SK-N-SH treated with all-trans-retinoic acid at 6 μM for 48 hours (cell line): ENCODE results near the gene GMCL1.

Source experiments
- ARNTL ChIP-seq: fragments of 450-650 bp; formaldehyde crosslinking; IDR thresholded peaks from 2 replicates; pipeline ENCODE4 v1.5.0; 2020; ENCODE audit warnings: low read depth, mild to moderate bottlenecking, moderate library complexity, borderline replicate concordance
- CREB5 ChIP-seq: fragments of 250-450 bp; sonication (Bioruptor Pico); IDR thresholded peaks from 2 replicates; pipeline ENCODE4 v1.5.1; 2020; ENCODE audit warnings: low read depth, mild to moderate bottlenecking, moderate library complexity
- GLIS3 ChIP-seq: fragments of 250-450 bp; sonication (Bioruptor Pico); IDR thresholded peaks from 2 replicates; pipeline ENCODE4 v1.5.0; 2020; ENCODE audit warnings: mild to moderate bottlenecking, moderate library complexity
- ZFP3 ChIP-seq: fragments of 250-450 bp; sonication (Bioruptor Pico); IDR thresholded peaks from 2 replicates; pipeline ENCODE4 v1.5.0; 2020; ENCODE audit warnings: mild to moderate bottlenecking, moderate library complexity
- ZNF565 ChIP-seq: fragments of 450-650 bp; formaldehyde crosslinking; conservative IDR thresholded peaks from 2 replicates; pipeline ENCODE4 v1.5.0; 2020; ENCODE audit warnings: low read depth, mild to moderate bottlenecking, moderate library complexity
- TF ChIP-seq, protein P1 (sequence below): fragments of 250-450 bp; sonication (Bioruptor Pico); IDR thresholded peaks from 2 replicates; pipeline ENCODE4 v1.8.0; 2020; ENCODE audit warnings: mild to moderate bottlenecking, moderate library complexity, borderline replicate concordance

- TF ChIP-seq ZNF565 (no peak), ZFP3 (CRISPR knock-in tag) (no peak), GLIS3 (CRISPR knock-in tag) (no peak), ARNTL (CRISPR knock-in tag) (no peak), CREB5 (CRISPR knock-in tag) (no peak)
- TF ChIP-seq, protein P1, sequence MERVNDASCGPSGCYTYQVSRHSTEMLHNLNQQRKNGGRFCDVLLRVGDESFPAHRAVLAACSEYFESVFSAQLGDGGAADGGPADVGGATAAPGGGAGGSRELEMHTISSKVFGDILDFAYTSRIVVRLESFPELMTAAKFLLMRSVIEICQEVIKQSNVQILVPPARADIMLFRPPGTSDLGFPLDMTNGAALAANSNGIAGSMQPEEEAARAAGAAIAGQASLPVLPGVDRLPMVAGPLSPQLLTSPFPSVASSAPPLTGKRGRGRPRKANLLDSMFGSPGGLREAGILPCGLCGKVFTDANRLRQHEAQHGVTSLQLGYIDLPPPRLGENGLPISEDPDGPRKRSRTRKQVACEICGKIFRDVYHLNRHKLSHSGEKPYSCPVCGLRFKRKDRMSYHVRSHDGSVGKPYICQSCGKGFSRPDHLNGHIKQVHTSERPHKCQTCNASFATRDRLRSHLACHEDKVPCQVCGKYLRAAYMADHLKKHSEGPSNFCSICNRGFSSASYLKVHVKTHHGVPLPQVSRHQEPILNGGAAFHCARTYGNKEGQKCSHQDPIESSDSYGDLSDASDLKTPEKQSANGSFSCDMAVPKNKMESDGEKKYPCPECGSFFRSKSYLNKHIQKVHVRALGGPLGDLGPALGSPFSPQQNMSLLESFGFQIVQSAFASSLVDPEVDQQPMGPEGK (CRISPR knock-in tag), result peak; percentile 60; the same call in 1 of the 2 replicates
These were observed 31.6 kb upstream of the GMCL1 start for GRCh38 chr2:69797836-69798289.
